Activated CD8-positive, alpha-beta memory T cell treated with anti-CD3 and anti-CD28 coated beads for 24 hours (primary cell): ENCODE measurements around the gene DMD.

Experiments used
- DNase-seq: peaks from one replicate; pipeline ENCODE4 v3.0.0-alpha.2; 2020

Gene DMD

DNA sequence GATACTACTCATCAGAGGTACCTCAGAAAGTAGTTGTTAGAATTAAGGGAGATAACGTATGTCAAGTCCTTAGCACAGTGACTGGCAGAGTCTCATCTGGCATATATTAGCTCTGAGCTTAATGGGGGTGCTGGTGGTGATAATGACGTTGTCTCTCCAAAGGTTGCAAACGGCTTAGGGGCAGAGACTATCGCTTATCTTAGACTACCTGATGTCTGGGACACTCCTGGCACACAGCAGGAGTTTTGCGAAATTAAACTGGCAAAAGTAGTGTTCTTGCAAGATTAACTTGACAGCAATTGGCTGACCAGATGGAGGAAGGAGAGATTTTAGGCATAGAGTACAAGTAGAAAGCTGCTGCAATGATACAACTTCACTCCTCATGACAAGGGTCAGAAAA, 1839.4 kb downstream of the DMD start:
- no peak for DNase-seq

DNA sequence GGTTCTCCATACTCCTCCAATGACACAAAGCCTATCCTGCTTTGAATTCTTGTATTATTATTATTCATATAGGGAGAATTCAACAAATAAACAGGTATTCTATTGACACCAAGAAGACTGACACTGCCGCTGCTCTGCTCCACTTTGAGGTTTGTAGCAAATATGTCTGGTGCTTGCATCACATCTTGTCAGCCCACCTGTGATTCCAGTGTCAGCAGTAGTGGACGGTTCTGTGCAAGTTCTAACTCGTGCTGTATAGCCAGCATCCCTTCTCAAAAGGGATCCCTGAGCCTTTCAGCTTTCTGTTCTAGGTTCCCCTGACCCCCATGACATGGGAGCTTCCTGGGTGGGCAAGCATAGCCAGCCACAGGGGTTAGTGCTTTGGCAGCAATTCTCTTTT, 1843.5 kb downstream of the DMD start:
- DNase-seq, result no peak

DNA sequence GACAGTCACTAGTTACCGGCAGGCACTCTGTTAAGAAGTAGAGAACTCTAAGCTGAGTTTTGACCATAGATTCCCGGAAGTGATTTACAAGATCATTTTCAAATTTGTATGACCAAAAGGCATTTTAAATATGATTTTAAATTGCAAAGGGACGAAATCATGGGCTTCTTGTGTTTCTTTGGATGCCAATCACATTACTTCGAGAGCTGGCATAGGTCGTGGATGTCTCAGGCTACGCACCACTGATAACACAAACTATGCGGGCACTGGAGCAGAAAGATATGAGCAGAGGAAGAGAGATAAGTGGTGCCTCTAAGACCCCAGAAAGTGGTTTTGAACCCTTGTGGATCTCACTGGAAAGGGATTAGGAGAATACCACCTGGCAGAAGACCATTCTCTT, 1845.3 kb downstream of the DMD start:
- no peak for DNase-seq

DNA sequence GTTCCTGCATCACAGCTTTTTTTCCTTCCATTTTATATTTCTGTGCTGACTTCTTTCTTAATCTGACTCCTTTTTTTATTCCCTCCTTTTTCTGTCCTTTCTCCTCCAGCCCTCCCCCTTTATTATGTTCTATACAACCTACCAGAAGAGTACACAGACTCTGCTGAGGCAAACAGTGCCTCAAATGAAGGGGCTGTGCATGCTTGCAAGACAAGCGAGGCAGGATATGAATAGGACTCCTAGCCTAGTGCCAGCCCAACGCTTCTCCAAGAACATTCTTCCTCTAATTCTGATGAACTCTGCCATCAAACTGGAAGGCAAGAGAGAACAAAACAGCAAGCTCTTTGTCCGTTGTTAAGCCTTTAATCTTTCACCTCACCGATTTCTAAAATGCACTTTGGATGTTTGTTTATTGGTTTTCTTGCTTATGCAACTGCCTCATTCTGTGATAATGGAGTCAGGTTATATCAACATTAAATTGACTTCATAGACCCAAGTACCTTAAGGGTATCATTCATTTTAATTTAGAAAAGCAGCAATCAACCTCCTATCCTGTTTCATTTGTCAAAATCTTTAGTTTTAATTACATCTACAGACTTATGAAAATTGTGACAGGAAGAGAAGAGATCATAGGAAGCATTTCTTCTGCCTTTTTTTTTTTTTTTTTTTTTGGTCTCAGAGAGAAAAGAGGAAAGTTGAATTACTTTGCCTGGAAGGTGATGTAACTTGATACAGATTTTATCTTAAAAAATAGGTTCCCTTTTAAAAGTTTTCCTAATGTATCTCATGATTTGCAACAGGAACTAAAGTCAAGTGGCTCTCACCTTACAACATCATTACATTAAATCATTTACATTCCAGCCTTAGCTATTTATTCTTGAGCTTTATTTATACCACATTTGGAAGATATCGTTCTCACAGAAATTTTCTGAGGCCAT, 1854.8 kb downstream of the DMD start:
- no peak for DNase-seq

DNA sequence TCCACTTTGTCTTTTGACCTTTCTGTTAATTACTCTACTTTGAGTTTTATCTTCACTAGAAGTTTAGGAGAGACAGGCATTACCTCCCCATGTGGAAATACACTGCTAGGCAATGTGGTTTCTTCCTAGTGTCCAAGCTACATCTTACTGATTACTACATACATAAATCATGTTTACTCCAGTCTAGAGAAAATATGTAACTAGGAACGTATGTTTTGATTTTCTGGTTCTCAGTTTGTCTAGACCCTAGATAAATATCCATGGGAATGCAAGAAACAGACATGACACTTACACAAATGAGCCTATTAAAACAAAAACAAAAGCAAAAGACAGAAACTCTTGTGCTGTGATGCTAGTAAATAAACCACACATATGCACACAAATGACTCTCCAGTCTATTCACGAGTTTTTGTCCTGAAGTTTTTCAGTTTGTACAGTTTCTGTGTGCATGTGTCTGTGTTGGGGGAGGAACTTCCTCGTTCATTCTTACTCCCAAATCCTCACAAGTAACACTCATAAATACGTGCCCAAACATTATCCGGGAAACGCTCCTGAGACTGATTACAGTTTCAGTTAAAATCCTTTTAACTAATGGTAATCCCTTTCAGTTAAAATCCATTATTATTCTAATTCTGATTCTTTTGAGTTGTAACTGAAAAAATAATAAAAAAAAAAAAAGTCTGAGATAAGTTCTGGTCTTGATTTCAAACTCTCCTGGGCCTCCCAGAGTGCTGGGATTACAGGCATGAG, 1856.0 kb downstream of the DMD start:
- no peak for DNase-seq

DNA sequence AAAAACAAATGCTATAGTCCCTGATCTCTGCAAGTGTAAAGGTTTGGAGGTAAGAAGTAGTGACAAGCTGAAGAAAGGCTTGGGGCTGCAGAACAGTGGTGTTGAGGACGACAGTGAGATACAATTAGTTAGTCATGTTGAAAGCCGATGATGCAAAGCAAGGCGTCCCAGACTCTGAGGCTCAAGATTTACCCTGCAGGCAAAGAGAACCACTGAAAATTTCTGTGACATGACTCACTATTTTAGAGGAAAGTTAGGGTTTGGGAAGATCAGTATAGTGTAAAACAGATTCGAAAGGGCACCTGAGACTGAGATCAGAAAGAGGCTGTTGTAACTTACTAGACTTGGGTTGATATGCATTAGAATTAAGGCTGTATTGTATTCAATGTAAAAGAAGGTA, 1858.3 kb downstream of the DMD start:
- no peak for DNase-seq

DNA sequence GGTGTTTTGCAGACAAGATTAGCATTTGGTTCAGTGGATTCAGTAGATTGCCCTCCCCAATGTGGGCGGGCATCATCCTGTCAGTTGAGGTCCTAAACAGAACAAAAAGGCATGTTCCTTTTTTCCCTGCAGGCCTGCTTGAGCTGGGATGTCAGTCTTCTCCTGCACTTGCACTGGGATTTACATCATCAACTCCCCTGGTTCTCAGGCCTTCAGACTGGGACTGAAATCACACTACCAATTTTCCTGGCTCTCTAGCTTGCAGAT, 1860.6 kb downstream of the DMD start:
- no peak for DNase-seq

DNA sequence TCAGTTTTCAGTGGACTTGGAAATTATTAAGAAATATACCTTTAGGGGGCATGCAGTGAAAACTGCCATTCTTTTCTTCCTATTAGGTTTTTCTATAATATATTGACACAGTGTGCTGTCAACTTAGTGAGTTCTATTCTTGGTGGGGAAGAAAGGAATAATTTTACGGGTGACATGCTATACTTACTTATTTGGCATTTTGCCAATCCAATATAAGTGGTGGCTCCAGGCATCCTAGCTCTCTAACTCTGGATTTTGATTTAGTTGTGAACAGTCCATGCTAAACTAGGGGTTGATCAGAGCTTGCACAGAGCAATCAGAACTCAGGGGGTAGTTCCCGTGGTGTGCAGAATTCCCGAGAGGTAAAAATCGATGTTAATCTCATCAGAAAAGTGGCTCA, 1861.8 kb downstream of the DMD start:
- no peak for DNase-seq

DNA sequence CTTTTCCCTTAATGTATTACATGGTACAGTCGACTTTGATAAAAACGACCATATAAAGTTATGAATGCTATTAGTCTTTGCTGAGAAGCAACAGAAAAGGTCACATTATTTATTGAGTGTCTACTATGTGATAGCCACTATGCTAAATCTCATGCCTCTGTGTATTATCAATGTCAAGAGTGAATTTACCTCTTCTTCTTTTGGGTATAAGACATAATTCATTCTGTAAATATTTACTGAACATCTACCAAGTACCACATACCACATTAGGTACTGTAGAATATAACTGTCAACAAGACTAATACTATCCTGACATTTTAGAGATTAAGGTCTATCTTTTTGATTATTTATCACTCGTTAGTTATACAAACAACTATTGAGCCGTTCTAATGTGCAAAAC, 1870.8 kb downstream of the DMD start:
- DNase-seq, result no peak

DNA sequence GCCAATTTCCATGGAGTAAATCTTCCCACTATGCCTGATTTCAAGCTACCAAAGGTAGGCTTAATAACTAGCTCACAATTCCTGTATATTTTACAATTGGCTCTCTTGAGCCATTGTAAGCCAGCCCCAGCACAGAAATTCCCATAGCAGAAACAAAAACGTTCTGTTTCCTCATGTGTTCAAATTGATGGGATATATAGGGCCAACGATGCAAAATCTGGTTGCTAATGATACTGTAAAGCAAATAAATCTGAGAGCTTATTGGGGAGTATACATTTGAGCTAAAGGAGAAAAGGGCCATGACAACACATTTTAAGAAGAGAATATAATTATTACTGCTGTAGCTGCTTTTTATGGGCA, 1872.4 kb downstream of the DMD start:
- no peak for DNase-seq

DNA sequence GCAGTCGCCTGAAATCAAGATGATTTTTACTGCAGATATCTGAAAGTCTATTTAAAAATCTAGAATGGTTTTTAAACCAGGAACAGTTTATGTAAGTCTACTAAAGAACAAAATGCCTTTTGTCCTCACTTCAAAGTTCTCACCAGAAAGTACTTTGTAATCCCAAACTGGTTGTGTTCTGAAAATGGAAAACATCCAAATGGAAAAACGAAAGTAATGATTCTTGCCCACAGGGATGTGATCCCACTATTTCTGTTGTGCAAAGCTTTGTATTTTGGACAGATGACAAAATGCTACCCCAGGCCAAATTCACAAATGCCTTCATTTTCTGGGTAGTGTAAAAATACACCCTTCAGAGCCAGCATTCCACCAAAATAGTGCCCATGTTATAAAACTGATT, 1874.0 kb downstream of the DMD start:
- no peak for DNase-seq

DNA sequence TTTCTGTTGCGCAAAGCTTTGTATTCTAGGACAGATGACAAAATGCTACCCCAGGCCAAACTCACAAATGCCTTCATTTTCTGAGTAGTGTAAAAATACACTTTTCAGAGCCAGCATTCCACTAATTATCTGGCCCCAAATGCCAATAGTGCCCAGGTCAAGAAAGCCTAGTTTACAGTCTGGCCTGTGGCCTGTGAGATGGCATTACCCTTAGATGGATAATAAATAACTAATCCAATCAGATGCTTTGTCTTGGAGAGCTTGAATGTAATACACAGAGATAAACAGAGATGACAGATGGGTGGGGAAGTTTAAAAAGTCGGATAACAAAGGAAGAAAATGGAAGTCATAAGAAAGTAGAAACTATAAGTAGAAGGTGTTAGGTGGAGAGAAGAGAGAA, 1874.9 kb downstream of the DMD start:
- no peak for DNase-seq

DNA sequence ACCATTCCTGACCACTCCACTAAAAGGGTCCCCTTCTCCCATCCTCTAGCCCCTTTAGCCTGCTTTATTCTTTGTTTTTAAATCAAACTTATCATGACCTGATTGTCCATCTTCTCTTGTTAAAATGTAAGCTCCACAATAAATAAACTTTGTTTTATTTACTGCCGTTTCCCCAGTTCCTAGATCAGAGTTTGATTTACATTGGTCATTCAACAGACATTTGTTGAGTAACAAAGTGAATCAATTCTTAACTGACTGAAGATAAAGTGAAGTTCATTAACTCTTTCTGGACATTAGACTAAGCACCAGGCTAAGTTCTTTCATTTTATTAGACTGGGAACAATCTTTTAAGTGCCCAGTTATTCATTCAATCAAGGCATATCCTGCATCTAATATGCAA, 1876.4 kb downstream of the DMD start:
- no peak for DNase-seq

DNA sequence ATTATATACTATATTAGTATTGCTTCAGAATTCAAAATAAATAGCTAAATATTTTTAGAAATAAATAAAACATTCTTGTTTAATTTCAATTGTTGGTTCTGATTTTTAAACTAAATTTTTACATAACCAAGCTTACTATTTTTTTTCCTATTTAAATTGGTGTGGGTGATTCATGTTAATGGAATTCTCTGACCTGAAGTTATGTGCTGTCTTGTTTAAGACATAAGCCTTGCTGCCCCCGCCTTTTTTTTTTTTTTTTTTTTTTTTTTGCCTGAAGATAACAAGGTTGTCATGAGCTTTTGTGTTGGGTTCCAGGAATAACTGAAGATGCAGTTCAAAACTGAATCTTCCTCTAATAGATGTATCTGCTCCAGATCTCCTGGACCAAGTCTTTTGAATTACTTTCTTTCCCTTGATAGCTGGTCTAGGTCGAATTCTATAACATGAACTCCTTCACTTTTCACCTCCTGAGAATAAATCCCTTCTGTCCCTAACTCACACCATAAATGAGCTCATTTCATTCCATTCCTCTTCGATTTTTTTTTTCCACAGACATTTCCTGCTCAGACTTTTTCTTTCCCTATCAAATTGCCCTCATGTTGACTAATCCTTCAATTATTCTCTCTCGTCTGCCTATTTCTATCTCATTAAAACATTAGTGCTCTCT, 1878.1 kb downstream of the DMD start:
- no peak for DNase-seq

DNA sequence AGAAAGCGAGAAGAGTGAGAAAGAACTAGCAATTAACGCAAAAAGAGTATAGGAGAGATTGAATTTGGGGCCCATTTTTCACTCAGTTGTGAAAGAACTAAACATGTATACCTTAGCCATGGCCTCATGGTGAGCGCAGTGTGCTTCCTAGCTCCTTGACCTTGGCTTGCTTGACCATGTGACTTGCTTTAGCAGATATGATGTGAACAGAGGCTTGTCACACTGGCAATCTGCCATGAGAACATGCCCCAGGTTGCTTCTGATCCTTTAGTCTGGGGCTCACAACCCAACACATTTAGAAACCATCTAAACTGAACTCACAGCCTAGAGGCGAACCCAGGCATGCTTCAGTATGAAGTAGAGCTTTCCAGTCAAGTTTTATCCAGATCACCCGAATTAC, 1879.4 kb downstream of the DMD start:
- no peak for DNase-seq

DNA sequence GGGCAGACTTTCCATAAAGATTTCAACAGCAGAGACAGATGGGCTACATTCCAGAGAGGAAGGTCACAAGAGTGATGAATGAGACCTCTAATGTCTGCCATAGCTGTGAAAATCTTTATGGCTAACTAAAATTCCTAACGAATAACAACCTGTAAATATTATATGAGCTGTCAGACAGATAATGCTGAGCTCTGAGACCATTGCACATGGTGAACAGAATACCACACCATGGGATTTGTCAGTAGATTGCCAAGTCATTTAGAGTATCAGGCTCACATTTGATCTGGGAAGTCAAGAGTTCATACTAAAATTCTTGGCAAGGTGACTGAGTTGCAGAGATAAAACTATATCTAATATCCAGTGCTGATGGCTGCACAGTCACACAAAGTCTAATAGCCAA, 1880.3 kb downstream of the DMD start:
- DNase-seq, result no peak

DNA sequence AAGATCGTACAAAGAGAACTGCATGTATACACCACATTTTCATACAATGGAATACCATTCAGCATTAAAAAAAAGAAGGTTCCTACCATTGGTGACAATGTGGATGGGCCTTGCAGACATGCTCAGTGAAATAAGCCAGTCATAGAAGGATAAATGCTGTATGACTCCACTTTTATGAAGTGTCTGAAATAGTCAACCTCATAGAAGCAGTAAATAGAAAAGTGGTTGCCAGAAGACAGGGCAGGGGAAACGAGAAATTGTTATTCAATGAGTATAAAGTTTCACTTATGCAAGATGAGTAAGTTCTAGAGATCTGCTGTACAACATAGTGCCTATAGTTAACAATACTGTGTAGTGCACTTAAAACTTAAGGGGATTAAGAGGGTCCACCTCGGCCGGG, 1882.1 kb downstream of the DMD start:
- DNase-seq, result no peak

DNA sequence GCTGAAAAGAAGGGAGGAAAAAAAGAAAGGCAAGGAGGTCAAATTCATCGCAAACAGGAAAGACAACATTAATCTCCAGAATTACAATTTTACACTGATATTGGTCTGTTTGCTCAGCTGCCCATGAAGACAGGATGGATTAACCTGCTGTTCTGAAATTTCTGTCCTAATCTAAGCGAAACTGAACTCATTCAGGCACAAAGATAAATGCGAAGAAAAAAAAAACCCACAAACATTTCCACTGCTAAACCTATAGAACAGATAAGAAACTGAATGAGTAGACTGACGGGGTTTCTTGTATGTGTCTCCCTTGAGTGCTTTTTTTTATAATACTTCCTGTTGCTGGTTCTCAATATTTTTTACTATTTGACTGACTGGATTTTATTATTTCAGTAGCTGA, 1887.7 kb downstream of the DMD start:
- no peak for DNase-seq

DNA sequence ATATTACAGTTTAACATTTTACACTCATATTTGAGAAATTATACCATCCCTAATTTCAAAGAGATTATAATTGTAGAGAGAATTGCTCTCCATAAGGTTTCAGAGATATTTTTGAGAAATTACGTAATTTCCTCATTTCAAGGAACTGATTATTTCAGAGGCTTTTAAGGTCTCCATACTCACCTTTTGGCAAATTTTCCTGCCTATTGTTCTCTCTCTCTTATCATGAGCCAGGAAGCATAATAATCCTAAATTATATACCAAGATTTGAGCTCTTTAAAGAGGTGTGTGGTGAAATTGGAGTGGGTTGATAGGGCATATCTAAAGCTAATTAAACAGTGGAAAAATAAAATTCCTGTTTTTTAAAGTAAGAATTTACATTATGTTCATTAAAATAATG, 1890.6 kb downstream of the DMD start:
- no peak for DNase-seq

DNA sequence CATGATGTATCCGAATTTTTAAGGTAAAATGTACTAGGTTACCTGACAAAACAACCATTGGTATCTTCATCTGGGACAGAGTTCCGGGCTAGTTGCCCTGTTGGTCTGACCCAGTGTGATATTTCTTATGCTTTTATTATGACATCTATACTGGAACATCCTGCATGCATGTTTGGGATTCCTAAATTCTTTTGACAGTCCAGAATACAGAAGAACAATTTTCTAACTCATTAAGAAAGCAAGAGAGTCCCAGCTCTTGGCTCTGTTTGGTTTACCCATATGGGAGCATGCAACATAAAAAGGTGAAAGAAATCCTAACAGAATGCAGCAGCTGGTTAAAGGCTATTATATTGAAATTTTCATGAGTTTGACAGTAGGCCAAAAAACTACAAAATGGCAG, 1891.8 kb downstream of the DMD start:
- no peak for DNase-seq

DNA sequence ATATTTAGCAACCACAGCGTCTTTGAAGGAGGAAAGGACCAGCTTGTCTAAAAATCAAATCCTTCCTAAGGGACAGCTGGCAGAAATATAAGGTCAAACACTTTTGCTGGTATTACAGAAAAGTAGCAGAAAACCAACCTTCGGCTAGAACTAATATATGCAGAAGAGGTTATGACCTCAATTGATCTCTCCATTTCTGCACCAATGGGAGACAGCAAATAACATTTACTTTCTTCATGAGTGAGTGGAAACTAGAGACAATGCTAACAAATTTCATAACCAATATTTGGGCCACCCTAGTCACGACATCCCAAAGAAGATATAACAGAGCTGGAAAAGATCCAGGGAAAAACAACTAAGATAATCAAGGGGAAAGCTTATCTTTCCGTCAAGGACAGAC, 1892.5 kb downstream of the DMD start:
- DNase-seq, result no peak

DNA sequence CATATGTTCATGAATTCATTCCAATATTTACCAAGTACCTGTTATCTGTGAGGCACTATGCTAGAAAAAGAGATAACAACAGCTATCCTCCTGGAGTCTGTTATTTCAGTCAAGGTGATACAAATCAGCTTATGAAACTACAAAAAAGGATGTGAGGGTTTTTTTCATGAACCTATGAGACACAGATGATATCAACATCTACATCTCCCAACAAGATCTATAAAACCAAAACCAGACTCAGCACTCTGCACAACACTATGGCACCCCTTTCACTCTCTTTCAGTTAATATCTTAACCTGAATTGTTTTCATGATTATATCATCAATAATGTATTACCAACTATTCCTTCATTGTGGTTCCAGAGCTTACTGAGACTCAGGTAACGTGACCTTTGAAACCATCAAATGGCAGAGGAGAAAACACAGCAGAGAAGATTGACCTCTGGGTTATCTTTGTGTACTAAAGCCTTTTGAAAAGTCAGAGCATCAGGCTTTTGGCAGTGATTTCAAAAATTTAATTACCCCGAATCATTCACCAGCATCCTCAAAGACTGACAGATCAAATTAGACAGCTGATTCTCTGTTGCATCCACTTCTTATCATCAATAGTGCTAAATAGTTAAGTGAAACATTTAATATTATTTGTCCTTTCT, 1894.9 kb downstream of the DMD start:
- no peak for DNase-seq

DNA sequence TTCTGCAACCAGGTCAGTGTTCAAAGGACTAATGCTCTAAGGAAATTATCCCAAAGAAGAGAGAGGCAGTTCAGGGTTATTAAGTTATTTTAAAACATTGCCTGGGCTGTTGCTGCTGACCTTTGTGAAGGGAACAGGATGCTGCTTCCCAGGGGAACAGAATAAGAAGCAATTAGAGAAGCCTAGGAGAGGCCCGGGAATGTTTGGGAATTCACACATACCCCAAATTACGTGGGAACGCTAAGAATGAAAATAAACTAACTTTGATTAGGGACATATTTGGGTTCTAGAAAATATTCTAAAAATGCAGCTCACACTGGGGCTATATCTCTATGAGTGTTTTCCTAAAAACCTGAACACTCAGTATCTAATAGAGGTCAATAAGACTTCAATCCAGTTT, 1896.4 kb downstream of the DMD start:
- DNase-seq, result no peak

DNA sequence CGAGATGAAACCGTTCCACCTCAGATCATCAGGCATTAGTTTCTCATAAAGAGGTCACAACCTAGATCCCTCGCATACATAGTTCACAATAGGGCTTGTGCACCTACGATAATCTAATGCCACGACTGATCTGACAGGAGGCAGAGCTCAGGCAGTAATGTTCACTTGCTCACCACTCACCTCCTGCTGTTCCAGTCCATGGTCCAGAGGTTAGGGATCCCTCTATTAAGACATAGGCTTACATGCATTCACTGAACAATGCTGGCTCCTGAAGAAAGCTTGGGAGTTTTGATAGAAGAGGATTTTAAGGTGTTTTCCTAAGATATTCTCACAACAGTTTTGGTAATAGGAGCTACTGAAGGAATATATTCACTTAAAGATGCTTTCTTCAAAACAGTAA, 1903.4 kb downstream of the DMD start:
- no peak for DNase-seq
